PC-3 (cell line): ENCODE measurements around the gene FOXC2.

Experiments
- CTCF ChIP-seq: fragments of 300-600 bp; sonication (generic); conservative IDR thresholded peaks from 2 replicates; pipeline ENCODE4 v1.5.1; 2017; ENCODE audit warnings: antibody characterized with exemption, low read depth, mild to moderate bottlenecking, low read length
- EZH2 ChIP-seq: fragments of 300-600 bp; sonication (generic); IDR thresholded peaks from one replicate; pipeline ENCODE4 v1.6.1; 2017; ENCODE audit warnings: antibody characterized with exemption, mild to moderate bottlenecking, low read length; ENCODE audit not compliant: unreplicated experiment

GRCh38 chr16:86522634-86523033 lies 44.0 kb upstream of the FOXC2 start:
- TF ChIP-seq CTCF (no peak), EZH2 (no peak)
